ENCODE results near the gene C1orf174. TPM values are rescaled to one million over a fixed set of nuclear protein-coding genes. Genes with fewer than 3 reads are reported as not detected.

C1orf174 gene
- total RNA-seq, 1 donor from 2014 or later = 20.5 TPM

DNA sequence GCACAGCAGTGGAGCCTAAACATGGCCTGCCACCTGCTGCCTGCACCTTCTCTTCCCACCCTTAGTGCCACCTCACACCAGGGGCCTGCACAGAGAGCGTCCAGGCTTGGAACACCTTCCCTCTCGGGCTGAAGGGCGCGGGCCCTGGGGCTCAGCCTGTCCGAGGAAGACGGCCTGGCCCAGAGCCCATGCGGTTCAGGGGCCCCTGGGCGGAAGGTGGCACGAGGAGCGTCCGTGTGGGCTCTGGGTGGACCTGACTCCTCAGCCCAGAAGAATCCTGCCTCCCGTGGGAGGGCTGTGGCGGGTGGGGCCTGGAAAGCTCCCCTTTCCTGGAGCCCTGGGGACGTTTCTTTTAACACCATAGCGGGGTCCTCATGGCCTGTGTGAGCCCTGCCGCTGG lies 23.4 kb downstream of the C1orf174 start:
- no peak for DNase-seq (ENCODE audit: low spot score)

DNA sequence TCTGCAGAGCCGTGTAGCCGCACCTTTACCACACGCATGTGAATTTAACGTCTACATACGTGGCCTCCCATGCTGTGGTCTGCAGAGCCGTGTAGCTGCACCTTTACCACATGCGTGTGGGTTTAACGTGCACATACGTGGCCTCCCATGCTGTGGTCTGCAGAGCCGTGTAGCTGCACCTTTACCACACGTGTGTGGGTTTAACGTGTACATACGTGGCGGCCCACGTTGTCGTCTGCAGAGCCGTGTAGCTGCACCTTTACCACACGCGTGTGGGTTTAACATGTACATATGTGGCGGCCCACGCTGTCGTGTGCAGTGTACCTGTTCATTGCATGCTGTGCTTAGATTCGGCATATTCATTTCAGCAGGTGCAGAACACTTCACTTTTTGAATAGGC lies 25.3 kb downstream of the C1orf174 start:
- no peak for DNase-seq (ENCODE audit: low spot score)

DNA sequence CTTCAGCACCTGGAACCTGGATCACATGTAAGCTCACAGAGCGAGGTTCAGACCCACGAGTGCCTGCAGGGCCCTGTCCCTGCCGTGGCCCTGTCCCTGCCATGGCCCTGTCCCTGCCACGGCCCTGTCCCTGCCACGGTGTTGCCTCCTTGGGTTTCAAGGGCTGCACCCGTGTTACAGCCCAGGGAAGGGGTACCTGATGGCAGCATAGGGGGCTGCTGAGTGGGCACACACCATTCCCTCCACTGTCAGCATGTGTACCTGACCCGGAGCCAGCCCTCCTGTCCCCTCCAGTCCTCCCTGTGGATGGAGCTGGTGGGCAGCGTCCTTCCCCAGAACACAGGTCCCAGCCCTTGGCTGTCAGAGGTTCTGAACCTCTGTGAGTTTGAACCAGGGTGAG lies 27.5 kb downstream of the C1orf174 start:
- no peak for DNase-seq (ENCODE audit: low spot score)

DNA sequence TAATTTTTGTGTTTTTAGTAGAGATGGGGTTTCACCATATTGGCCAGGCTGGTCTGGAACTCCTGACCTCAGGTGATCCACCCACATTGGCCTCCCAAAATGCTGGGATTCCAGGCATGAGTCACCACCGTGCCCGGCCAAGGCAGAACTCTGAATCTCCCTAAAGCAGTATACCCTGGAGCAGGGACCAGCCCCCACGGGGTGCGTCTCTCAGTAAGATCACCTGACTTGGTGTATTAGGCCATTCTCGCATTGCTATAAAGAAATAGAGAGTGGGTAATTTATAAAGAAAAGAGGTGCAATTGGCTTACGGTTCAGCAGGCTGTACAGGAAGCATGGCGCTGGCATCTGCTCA lies 28.6 kb downstream of the C1orf174 start:
- no peak for DNase-seq (ENCODE audit: low spot score)

DNA sequence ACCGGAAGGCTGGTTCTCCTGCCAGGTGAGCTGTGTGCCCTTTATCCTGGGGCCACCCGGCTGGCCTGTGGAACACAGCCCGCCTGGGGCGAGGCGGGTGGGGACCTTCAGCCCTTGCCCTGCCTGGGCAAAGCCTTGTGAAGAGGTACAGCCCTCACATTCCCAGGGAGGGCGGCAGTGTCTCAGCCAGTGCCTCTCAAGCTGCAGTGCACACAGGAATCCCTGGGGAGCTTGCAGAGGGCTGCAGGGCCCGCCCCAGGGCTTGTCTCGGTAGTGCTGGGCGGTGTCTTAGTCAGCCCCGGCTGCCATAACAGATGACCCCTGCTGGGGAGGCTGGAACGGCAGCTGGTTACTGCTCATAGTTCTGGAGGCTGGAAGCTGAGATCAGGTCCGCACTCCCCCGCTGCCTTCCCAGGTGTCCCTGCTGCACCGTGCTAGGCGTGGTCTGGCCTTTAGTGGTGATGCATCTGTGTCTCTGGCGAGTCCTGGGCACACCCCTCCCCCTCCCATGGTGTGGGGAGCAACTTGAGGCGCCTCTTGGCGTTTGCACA lies 30.2 kb downstream of the C1orf174 start:
- no peak for DNase-seq (ENCODE audit: low spot score)

DNA sequence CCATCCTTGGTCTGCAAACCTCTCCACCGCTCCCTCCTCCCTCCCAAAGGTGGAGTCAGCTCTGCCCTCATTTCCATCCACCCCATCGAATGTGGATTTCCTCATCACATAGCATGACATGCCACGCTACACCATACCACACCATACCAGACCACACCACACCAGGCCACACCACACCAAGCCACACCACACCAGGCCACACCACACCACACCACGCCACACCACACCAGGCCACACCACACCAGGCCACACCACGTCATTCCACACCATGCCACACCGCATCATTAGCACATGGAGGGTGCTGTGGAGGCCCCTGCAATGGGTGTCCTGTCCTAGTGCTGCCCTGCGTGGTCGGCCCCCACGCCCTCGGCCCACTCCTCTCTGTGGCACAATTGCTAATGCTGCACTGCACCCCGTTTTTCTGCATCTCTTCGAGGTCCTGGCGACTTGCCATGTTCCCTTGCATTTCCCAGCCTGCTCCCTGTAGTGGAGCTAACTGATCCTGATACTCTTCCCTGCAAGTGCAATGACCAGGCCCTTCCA lies 31.5 kb downstream of the C1orf174 start:
- DNase-seq (ENCODE audit: low spot score) = no peak

DNA sequence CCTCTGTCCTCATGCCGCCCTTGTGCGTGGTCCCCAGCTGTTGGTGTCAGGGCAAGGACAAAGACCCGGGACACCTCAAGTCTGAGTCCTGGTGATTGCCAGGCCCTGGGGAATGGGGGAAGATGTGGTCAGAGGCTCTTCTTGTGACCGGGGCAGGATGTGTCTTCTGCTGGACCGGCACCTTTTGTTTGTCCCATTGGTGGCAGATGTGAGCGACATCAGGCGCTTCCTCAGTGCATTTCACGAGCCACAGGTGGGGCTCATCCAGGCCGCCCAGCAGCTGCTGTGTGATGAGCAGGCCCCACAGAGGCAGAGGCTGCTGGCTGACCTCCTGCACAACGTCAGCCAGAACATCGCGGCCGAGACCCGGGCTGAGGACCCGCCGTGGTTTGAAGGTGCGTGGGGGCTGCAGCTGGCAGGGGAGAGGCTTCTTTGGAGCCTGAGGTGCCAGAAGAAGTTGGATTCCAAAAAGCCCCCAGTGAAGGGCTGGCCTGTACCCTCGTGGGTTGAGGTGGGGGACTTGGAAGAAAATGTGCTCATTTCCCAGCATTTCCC lies 34.4 kb downstream of the C1orf174 start:
- no peak for DNase-seq (ENCODE audit: low spot score)

DNA sequence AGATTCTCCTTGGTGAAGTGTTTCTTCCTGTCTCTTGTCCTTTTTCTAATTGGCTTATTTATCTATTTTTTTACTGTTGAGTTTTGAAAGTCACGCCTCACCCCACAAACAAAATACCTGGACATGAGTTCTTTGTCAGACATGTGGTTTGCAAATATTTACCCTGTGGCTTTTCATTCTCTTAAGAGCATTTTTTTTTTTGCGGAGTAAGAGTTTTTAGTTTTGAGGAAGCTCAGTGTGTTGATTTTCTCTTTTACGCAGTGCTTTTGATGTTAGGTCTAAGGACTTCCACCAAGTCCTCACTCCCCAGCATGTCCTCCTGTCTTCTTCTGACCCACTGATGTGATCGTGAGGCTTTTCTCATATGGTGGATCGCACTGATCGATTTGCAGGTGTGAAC lies 35.2 kb downstream of the C1orf174 start:
- DNase-seq (ENCODE audit: low spot score) = no peak

DNA sequence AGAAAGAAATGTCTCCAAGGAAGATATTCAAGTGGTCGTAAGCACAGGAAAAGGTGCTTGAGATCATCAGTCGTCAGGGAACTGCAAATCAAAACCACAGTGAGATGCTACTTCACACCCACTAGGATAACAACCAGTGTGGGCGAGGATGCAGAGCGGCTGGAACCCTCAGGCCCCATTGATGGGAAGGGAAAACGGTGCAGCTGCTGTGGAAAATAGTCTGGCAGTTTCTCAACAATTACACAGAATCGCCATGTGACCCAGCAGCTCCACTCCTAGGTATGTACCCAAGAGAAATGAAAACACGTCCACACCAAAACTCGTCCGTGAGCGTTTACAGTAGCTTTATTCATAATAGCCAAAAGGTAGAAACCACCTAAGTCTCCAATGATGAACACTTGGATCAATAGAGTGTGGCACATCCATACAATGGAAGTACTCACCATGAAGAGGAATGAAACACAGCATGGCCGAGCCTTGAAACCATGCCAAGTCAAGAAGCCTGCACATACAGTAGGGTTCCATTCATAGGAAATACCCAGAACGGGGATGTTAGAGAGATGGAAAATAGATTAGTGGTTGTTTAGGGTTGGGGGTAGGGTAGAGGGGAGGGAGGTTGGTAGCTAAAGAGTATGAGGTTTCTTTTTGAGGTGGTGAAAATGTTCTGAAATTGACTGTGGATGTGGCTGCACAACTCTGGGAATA lies 36.7 kb downstream of the C1orf174 start:
- no peak for DNase-seq (ENCODE audit: low spot score)

DNA sequence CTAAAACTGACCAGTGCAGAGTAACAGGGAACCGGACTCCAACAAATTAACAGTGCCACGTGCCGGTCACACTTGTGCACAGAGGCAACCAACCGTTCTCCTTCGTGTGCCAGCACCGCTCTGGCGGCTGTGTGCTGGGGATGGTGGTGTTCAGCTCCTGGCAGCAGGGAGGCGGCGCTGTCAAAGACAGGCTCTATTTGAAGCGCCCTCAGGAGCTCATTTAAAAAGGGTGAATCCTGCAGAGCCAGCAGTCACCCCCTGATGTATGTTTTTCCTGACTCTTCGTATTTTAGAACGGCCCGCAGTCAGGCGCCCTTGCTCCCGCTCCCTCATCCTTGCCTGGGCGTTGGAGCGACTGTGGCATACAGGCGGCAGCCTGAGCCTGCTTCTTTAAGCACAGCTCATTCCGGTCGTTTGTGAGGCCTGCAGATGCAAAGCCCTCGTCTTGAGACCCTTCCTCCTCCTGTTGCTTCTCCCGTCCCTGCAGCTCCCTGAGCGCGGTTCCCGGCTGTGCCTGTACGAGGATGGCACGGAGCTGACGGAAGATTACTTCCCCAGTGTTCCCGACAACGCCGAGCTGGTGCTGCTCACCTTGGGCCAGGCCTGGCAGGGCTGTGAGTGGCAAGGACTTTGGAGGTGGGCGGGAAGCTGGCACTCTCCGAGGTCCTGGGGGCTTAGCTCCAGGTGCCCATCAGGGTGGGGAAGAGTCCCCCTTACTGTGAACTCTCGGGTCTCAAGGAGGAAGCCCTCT lies 41.7 kb downstream of the C1orf174 start:
- DNase-seq (ENCODE audit: low spot score) = no peak

DNA sequence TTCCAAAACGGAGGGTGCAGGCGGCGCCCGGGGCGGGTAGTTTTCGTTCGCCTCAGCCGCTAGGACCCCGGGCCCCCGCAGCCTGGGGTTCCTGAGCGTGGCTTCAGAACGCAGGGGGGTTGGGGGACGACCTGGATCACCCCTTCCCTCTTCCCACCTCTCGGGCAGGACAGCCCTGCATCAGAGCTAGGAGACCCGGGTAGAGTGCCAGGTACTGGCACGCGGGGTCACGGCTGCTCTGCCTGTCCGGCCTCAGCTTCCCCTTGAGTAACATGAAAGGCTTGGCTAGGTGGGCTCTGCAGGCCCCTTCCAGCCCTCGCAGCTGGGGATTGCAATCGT lies 42.3 kb downstream of the C1orf174 start:
- DNase-seq (ENCODE audit: low spot score) = no peak

DNA sequence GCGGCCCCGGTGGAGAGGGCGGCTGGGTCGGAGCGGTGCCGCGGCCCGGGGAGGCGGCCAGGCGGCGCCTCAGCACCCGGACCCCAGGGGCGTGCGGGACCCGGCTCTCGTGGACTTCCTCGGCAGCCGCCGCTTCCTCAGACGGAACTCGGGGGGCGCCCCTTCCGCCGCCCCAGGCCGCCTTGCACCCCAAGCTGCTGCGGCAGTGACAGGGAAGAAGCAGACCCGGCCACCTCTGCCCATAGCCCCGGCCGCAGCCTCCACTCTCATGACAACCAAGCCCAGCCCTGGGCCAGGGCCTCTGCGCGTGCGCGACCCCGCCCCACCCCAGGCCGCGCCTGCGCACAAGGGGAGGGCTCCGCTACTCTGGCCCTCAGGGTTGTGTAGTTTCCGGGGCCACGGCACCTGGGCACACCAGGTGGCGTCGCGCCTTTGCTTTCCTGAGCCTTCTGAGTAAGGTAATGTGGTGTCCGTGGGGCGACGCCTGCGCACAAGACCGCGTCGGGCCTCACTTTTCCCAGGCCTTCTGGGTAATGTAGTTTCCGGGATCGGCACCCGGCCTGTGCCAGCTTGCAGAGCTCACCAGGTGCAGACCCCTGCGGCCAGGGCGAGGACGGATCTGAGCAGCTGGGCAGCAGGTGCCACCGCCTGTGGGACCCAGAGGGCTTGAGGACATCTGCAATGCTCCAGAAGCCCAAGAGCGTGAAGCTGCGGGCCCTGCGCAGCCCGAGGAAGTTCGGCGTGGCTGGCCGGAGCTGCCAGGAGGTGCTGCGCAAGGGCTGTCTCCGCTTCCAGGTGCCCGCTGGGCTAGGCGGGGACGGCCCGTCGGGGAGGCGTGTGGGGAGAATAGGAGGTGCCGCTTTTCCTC lies 42.9 kb downstream of the C1orf174 start, which contains the start of the genes CEP104 and DFFB:
Gene CEP104 (minus strand): TSS at position 289 of the 868 bp plus-strand sequence. CDS start 4,804 bp downstream, outside the sequence.
Gene DFFB (plus strand): TSS at position 554 of the 868 bp plus-strand sequence. CDS start 128 bp downstream, at position 682.
- peak; percentile 96 for DNase-seq (ENCODE audit: low spot score)

DNA sequence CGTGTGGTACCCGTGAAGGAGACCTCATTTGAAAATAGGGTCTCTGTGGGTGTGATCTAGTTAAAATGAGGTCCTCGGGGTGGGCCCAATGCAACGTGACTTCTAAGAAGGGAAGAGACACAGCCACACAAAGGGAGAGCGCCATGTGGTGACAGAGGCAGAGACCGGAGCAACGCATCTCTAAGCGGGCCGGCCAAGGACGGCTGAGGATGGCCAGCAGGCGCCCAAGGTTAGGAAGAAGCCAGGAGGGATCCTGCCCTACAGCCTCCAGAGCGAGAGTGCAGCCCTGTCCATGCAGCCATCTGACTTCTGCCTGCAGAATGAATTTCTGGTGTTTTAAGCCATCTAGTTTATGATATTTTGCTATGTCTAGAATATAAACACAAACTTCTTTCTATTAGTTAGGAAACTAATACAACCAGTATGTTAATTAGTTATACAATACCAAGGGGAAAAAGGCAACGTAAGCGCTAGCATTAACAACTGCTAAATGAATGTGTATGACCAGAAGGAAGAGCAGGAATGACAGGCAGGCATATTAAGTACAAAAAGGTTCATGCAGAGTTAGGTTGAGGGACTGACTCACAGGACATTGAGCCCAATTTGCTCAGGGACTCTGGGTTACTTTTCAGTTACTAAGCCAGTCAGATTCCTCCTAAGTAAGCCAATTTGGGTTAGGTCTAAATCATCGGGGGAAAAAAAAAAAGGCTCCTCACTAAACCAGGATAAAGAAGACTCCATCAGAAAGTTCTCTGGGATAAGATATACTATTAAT lies 47.2 kb downstream of the C1orf174 start:
- no peak for DNase-seq (ENCODE audit: low spot score)

DNA sequence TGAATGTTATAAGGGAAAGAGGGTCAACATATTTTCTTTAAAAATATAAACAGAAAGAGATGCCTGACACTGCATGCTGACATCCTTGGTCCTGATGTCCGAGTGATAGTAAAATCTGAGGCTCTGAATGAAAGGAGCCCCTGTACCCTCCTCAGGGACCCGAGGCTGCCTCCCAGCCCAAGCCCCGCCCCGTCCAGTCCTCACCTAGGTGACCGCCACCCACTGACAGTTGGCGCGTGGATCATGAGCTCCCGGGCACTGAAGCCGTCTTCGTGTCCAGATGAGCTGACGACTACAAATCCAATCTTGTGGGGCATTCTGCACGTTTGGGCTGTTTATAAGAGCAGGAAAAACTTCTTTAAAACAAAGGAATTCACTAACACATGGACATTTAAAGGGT lies 48.0 kb downstream of the C1orf174 start:
- no peak for DNase-seq (ENCODE audit: low spot score)

DNA sequence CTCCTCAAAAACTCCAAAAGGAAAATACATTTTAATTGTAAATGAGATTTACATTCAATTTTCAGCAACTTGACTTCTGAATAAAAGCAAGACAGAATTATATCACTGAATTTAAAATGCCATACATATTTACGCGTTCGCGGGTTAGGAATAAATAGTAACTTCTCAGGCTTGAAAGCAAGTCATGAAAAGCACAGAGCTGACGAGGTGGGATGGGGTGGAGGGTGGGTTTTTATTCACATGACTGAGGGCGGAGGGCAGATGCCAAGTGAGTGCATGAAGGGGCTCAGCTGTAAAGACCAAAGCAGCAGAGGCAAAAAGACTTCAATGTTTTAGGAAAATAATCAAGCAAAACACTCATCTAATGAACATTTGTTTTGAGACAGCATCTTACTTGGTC lies 48.8 kb downstream of the C1orf174 start:
- DNase-seq (ENCODE audit: low spot score) = no peak

DNA sequence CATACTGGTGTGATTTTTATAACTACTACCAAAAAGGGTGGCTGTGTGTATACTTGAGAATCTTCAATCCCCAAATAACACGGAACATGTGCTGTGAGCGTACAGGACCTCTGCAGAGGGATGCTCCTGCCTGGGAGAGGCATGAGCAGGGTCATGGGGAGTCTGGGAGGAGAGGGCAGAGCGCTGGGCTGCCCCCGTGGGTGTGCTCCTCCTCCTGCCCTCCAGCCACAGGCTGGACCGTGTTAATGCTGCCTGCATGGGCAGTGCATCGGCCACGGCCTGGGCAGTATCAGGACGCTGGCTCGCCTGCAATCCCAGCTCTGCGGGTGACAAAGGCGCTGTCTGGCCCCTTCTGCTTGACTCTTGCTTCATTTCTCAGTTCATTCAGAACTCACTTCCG lies 49.2 kb downstream of the C1orf174 start:
- no peak for DNase-seq (ENCODE audit: low spot score)

DNA sequence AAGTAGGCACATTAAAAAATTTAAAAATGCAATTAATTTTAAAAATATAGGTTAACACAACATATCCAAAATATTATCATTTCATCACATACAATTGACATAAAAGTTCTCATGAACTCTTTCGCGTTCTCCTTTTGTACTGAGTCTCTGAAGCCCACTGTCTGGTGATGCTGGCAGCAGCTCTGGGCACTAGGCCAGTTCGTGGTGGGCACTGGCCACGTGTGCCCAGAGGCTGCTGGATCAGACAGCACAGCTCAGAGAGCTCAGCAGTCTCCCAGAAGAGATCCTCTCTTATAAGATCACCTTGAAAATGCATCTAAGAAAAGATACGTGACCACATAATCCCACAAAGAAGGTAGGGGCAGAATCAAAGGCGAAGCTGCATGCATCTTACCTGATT lies 53.0 kb downstream of the C1orf174 start:
- DNase-seq (ENCODE audit: low spot score) = no peak

DNA sequence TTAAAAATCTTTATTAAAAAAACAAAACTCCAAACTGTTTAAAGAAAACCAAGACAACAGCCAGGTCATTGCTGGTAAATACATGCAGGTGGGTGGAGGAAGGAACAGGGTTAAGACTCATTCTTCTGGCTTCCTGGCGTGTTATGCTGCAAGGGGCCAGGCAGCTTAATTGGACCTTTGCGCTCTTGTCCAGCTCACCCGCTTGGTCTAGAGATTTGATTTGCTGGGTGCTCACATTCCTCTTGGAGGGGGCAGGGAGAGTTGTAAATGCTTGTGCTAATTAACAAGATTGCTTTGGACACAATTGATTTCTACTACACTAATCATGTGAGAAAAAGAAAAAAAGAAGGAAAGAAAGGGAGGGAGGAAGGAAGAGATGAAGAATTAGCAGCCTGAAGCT lies 53.5 kb downstream of the C1orf174 start:
- no peak for DNase-seq (ENCODE audit: low spot score)

DNA sequence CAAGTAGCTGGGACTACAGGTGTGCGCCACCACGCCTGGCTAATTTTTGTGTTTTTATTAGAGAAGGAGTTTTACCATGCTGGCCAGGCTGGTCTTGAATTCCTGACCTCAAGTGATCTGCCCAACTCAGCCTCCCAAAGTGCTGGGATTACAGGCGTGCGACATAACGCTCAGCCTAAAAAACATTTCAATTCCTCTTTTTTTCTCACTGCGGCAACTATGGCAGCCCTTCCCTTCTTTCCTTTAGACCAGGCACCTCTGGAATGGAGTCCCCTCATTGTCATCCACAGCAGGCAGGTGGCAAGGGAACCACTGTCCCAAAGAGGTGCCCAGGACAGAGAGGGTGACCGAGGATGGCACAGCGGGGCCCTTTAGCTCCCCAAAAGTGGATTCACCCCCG lies 57.2 kb downstream of the C1orf174 start:
- no peak for DNase-seq (ENCODE audit: low spot score)

DNA sequence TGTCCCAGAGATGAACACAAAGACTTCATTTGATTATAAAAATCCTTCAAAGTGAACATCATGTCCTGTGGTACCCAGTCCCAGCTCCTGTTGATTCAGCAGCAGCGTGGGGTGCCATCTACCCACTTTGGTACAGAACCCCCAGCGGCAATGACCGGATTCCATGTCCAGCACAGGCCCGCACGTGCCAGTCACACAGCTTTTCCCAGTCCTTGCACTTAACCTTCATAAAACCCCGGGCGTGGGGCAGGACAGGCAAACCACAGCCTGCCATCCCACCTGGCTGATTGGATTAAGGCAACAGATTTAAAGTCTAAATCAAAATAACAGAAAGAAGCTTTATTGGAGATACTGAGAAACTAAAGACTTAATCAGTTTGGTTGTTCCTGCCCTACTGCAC lies 58.6 kb downstream of the C1orf174 start:
- DNase-seq (ENCODE audit: low spot score) = no peak
